ENCODE results near the gene TUBA4A. TPM values are rescaled to one million over a fixed set of nuclear protein-coding genes. Genes with fewer than 3 reads are reported as not detected.

TUBA4A gene
- total RNA-seq, 1 donor from 2014 or later: 0.14 TPM

DNA sequence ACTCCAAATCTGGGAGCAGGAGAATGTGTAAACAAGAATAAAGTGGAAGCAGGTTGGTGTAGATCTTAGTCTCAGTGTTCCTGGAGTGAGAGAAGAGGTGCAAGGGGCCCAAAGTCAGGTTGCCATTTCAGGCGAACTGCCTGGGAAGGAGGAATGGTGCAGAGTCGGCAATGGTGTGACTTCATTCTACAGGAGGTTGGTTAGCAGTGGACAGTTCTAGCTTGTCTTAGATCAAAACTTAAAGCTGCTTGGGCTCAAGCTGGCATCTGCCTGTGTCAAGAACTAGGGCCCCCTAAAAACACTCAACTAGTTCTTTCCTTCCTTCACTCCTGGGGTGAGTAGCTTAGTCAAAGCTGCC lies 4.9 kb downstream of the TUBA4A start:
- TF ChIP-seq, protein P1, sequence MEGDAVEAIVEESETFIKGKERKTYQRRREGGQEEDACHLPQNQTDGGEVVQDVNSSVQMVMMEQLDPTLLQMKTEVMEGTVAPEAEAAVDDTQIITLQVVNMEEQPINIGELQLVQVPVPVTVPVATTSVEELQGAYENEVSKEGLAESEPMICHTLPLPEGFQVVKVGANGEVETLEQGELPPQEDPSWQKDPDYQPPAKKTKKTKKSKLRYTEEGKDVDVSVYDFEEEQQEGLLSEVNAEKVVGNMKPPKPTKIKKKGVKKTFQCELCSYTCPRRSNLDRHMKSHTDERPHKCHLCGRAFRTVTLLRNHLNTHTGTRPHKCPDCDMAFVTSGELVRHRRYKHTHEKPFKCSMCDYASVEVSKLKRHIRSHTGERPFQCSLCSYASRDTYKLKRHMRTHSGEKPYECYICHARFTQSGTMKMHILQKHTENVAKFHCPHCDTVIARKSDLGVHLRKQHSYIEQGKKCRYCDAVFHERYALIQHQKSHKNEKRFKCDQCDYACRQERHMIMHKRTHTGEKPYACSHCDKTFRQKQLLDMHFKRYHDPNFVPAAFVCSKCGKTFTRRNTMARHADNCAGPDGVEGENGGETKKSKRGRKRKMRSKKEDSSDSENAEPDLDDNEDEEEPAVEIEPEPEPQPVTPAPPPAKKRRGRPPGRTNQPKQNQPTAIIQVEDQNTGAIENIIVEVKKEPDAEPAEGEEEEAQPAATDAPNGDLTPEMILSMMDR (conservative IDR thresholded peaks at IDR 0.05): no peak
- no peak overlapping the region for H3K27ac Mint-ChIP-seq (ENCODE audit: unreplicated experiment)

DNA sequence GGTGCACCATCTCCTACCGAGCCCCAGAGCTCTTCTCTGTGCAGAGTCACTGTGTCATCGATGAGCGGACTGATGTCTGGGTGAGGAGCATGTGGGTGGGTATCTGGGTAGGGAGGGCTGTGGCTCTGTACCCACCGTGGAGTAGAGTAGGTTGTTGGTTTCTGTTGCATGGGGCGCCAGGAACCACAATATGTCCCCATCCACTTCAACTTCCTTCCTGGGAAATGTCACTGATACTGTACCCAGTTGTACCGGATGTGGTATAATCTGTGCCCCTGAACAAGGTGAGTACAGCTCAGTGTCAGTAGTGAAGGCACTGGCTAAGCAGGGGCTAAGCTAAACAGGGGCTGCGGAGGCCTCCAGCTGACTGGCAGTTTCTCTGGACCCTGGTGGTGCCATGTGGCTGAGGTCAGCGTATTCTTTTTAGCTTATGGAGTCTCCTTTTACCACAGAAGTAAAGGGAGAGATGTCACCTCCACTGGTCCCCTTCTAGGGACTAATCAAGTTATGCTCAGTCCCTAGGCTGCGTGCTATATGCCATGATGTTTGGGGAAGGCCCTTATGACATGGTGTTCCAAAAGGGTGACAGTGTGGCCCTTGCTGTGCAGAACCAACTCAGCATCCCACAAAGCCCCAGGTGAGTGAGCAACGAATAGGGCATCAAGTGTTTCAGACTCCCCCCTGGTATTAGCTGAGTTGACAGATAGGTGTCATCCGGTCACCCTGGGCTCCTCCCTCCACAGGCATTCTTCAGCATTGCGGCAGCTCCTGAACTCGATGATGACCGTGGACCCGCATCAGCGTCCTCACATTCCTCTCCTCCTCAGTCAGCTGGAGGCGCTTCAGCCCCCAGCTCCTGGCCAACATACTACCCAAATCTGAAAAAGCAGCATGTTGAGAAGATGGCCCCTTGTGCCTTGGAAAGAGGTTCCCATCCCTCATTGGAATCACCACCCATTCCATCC lies 5.8 kb downstream of the TUBA4A start:
- Mint-ChIP-seq H3K27ac (ENCODE audit: unreplicated experiment) (no peak overlapping the region), H3K4me1 (peaks cover 10% of the 10 kb centered on the region), H3K36me3 (ENCODE audit: low read depth) (no peaks in the 10 kb centered on the region), H3K27me3 (ENCODE audit: low read depth) (peaks cover 37% of the 10 kb centered on the region), H3K9me3 (no peaks in the 10 kb centered on the region), H3K4me3 (peak overlapping the region; percentile 47)
- TF ChIP-seq, protein P1 (conservative IDR thresholded peaks at IDR 0.05): no peak
- no peak for DNase-seq (ENCODE audit: low read depth, low spot score)

More for the DNA sequence above, 4.9 kb downstream of the TUBA4A start:
- Mint-ChIP-seq H3K4me1 (peaks cover 10% of the 10 kb centered on the region), H3K36me3 (ENCODE audit: low read depth) (no peaks in the 10 kb centered on the region), H3K4me3 (peak overlapping the region; percentile 41), H3K9me3 (no peaks in the 10 kb centered on the region), H3K27me3 (ENCODE audit: low read depth) (peaks cover 45% of the 10 kb centered on the region)
- no peak for DNase-seq (ENCODE audit: low read depth, low spot score)

DNA sequence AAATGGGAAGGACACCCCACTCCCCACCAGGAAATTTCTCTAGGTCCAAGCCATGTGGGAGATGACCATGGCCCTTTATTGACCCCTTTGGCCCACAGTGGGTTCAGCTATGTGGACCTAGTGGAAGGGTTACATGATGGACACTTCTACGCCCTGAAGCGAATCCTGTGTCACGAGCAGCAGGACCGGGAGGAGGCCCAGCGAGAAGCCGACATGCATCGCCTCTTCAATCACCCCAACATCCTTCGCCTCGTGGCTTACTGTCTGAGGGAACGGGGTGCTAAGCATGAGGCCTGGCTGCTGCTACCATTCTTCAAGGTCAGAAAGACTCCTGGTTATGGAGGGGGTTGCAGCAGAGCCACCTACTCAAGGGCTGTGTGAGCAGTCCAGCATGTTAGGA lies 7.2 kb downstream of the TUBA4A start:
- H3K4me1 Mint-ChIP-seq: peaks cover 10% of the 10 kb centered on the region
- no peaks in the 10 kb centered on the region for H3K9me3 Mint-ChIP-seq
- no peak for DNase-seq (ENCODE audit: low read depth, low spot score)
- H3K4me3 Mint-ChIP-seq: peak overlapping the region; percentile 94
- TF ChIP-seq, protein P1 (conservative IDR thresholded peaks at IDR 0.05): no peak
- no peaks in the 10 kb centered on the region for H3K36me3 Mint-ChIP-seq (ENCODE audit: low read depth)
- no peak overlapping the region for H3K27ac Mint-ChIP-seq (ENCODE audit: unreplicated experiment)
- H3K27me3 Mint-ChIP-seq (ENCODE audit: low read depth): peaks cover 23% of the 10 kb centered on the region

DNA sequence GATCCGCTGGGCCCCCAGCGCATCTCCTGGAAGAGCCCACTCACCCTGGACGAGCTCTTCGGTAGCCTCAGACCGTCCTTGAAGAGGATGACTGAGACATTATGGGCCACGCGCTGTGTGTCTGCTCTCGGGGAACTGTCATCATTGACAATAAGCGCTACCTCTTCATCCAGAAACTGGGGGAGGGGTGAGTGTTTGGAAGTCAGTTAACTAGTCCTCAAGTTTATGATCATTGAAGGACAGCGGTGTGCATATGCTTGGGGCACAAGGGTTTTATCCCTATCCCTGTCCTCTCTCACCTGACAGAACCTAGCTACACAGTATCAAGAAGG lies 7.9 kb downstream of the TUBA4A start:
- peaks cover 16% of the 10 kb centered on the region for H3K27me3 Mint-ChIP-seq (ENCODE audit: low read depth)
- peaks cover 10% of the 10 kb centered on the region for H3K4me1 Mint-ChIP-seq
- no peaks in the 10 kb centered on the region for H3K9me3 Mint-ChIP-seq
- H3K36me3 Mint-ChIP-seq (ENCODE audit: low read depth): no peaks in the 10 kb centered on the region
- DNase-seq (ENCODE audit: low read depth, low spot score): no peak
- H3K4me3 Mint-ChIP-seq: peak overlapping the region; percentile 94
- peak overlapping the region; percentile 96 for H3K27ac Mint-ChIP-seq (ENCODE audit: unreplicated experiment)
- TF ChIP-seq, protein P1 (conservative IDR thresholded peaks at IDR 0.05): no peak

DNA sequence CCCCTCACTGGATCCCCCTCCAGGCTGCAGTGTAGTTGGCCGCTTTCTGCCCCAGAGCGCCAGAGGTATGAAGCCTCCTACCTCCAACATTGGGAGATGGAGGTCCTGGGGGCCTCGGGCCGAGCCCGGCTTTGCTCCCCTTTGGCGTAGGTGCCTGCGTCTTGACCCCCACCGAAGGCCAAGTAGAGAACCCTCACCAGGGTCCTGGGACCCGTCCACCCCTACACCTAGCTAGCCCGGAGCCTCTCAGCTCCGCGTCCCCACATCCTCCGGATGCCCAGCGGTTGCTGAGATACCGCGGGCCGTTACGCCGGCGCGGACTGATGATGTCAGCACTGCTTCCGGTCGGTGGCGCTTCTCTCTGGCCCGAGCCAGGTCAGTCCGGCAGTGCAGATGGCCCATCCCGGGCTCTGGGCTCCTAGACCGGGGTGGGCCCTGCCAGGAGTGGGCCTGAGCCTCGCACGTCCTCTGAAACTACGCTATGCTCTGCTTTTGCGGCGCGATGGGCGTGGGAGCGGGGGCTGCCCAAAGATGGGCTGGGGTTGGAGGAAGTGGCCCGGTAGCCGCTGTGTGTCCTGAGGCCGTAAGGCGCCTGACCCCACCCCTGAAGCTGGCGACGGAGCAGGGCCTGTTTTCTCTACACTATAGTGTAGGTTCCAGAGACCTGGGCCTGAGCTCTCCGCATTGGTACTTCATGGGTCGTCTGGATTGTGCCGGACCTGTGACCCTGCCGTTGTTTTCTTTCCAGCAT lies 8.4 kb downstream of the TUBA4A start, which contains the start of the genes GLB1L and STK16:
TSS of gene GLB1L (minus strand) at position 297 of the 751 bp plus-strand sequence. CDS start 1,871 bp downstream, outside the sequence.
TSS of gene STK16 (plus strand) at position 332 of the 751 bp plus-strand sequence. CDS start 521 bp downstream, outside the sequence.
- DNase-seq (ENCODE audit: low read depth, low spot score): peak; percentile 91
- TF ChIP-seq, protein P1 (conservative IDR thresholded peaks at IDR 0.05): no peak
- no peaks in the 10 kb centered on the region for H3K36me3 Mint-ChIP-seq (ENCODE audit: low read depth)
- H3K4me3 Mint-ChIP-seq: peak within 1 kb of the TSS; percentile 94
- peaks cover 11% of the 10 kb centered on the region for H3K27me3 Mint-ChIP-seq (ENCODE audit: low read depth)
- H3K4me1 Mint-ChIP-seq: peaks cover 10% of the 10 kb centered on the region
- H3K9me3 Mint-ChIP-seq: no peaks in the 10 kb centered on the region
- H3K27ac Mint-ChIP-seq (ENCODE audit: unreplicated experiment): peak within 1 kb of the TSS; percentile 96

All from neural crest cell (in vitro differentiated cells).